Muscle layer of duodenum (tissue), 2 donors: ENCODE data around the gene DISC1.
"Not testable (repeated sequence)": the region's sequence is repeated elsewhere in the genome, so short reads cannot be mapped to it uniquely, and the experiment has no call there.

Experiments
- H3K27ac ChIP-seq: one replicate; pipeline ENCODE4 v1.7.0; 2013; ENCODE audit warnings: mild to moderate bottlenecking, low read length
- H3K27me3 ChIP-seq: one replicate; pipeline ENCODE4 v1.7.0; 2013; ENCODE audit warnings: low read depth, mild to moderate bottlenecking, control low read depth, low read length
- H3K36me3 ChIP-seq, 2 donors: one replicate each; pipeline ENCODE4 v1.7.0; 2013; ENCODE audit warnings: low read length in 2 of 2, control low read depth in 1 of 2, mild to moderate bottlenecking in 1 of 2; ENCODE audit not compliant: insufficient read depth in 2 of 2, control insufficient read depth in 1 of 2
- H3K4me1 ChIP-seq, 2 donors: one replicate each; pipeline ENCODE4 v1.7.0; 2013; ENCODE audit warnings: low read length in 2 of 2, mild to moderate bottlenecking in 2 of 2, control low read depth in 1 of 2, moderate library complexity in 1 of 2; ENCODE audit not compliant: insufficient read depth in 2 of 2, control insufficient read depth in 1 of 2
- H3K4me3 ChIP-seq, 2 donors: one replicate each; pipeline ENCODE4 v1.7.0; 2013; ENCODE audit warnings: low read length in 2 of 2, low read depth in 1 of 2, mild to moderate bottlenecking in 1 of 2
- H3K9me3 ChIP-seq, 2 donors: one replicate each; pipeline ENCODE4 v1.7.0; 2013; ENCODE audit warnings: low read length in 2 of 2, control low read depth in 1 of 2, mild to moderate bottlenecking in 1 of 2; ENCODE audit not compliant: control insufficient read depth in 1 of 2
- donor health status: healthy.

DISC1 gene

DNA sequence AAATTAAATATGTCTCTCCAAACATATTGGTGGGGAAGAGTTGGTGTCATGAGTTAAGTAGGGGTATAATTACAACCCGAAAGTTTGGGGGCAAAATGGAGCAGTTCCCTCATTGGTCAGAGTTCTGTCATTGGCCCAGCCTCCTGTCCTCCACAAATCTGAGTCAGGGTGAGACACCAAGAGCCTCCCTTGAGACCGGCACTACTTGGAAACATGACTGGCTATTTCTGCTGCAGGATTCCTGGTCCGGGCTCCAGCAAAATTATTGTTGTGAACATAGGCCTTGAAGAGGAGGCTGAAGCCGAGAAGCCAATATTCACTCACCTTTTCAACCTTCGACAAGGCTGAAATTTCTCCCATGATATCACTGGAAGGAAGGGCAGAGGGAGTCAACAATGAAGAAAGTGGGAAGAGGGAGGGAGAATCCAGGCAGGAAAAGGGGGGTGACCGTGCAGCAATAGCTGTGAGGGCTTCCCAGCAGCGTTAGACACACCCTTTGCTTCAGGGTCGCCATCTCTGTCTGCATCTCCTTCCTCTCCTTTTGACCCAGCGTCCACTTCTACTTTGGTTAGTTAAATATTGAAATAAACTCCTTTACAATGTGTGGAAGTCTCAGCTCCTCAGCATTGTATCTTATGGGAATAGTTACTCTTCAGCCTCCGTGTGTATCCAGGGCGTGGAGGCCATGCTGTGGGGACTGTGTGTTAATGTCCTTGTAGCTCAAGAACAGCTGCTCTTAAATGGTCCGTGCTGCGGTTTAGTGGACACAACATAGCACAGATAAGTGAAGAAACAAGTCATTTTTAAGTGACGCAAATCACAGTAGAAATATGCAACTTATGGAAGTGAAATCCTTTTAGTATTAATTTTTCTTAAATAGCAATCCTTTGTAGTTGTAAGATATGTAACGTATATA is 307.4 kb downstream of the DISC1 start:
- H3K4me3 ChIP-seq, result no peak overlapping the region
- peaks cover 5 to 6% of the 10 kb centered on the region in 2 donors for H3K4me1 ChIP-seq
- H3K36me3 ChIP-seq, result no peaks in the 10 kb centered on the region
- H3K9me3 ChIP-seq, result peaks cover 0 to 5% of the 10 kb centered on the region in 2 donors
- H3K27me3 ChIP-seq, result no peaks in the 10 kb centered on the region
- no peak overlapping the region for H3K27ac ChIP-seq

DNA sequence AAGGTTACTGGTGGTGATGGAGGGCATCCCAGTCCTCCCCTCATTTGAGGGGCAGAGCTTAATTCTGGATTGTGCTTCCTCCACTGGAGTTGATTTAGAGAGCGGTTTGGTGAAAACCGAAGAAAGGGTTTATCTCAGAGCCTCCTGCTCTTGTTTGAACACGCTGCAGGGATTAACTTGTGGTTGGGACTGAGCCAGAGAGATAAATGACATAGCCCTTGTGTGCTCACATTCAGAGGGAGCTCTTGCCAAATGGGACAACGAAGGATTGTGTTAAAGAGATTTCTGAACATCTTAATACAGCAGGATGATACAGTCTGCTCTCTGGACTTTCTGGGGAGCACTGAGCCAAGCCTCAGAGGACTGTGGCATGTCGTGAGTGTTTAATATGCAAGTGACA is 308.2 kb downstream of the DISC1 start:
- H3K27ac ChIP-seq, result no peak overlapping the region
- H3K9me3 ChIP-seq, result peaks cover 0 to 5% of the 10 kb centered on the region in 2 donors
- H3K4me1 ChIP-seq, result peaks cover 1 to 5% of the 10 kb centered on the region in 2 donors
- H3K4me3 ChIP-seq, result no peak overlapping the region
- H3K36me3 ChIP-seq, result no peaks in the 10 kb centered on the region
- no peaks in the 10 kb centered on the region for H3K27me3 ChIP-seq

- peaks cover 0 to 5% of the 10 kb centered on the region in 2 donors for H3K4me1 ChIP-seq
- no peak overlapping the region for H3K4me3 ChIP-seq
- H3K27me3 ChIP-seq, result no peaks in the 10 kb centered on the region
- H3K36me3 ChIP-seq, result no peaks in the 10 kb centered on the region
- H3K9me3 ChIP-seq, result peaks cover 0 to 5% of the 10 kb centered on the region in 2 donors
- no peak overlapping the region for H3K27ac ChIP-seq
Observed at GRCh38 chr1:231935856-231936255, 309.3 kb downstream of the DISC1 start.

GRCh38 chr1:231936983-231937775 is 310.6 kb downstream of the DISC1 start:
- Histone ChIP-seq H3K27me3 (no peaks in the 10 kb centered on the region), H3K4me3 (no peak overlapping the region), H3K36me3 (no peaks in the 10 kb centered on the region), H3K27ac (no peak overlapping the region), H3K4me1 (peaks cover 0 to 5% of the 10 kb centered on the region in 2 donors), H3K9me3 (no peaks in the 10 kb centered on the region)

- Histone ChIP-seq H3K9me3 (no peaks in the 10 kb centered on the region), H3K4me3 (no peak overlapping the region), H3K27me3 (no peaks in the 10 kb centered on the region), H3K27ac (no peak overlapping the region), H3K36me3 (no peaks in the 10 kb centered on the region), H3K4me1 (peaks cover 0 to 5% of the 10 kb centered on the region in 2 donors)
Observed at GRCh38 chr1:231938211-231938610, 311.6 kb downstream of the DISC1 start.

- Histone ChIP-seq H3K27me3 (no peaks in the 10 kb centered on the region), H3K27ac (no peak overlapping the region), H3K9me3 (no peaks in the 10 kb centered on the region), H3K36me3 (no peaks in the 10 kb centered on the region), H3K4me3 (no peak overlapping the region), H3K4me1 (peaks cover 0 to 5% of the 10 kb centered on the region in 2 donors)
Observed at GRCh38 chr1:231938711-231939110, 312.1 kb downstream of the DISC1 start.

GRCh38 chr1:231939118-231939517 is 312.5 kb downstream of the DISC1 start:
- H3K9me3 ChIP-seq, result no peaks in the 10 kb centered on the region

DNA sequence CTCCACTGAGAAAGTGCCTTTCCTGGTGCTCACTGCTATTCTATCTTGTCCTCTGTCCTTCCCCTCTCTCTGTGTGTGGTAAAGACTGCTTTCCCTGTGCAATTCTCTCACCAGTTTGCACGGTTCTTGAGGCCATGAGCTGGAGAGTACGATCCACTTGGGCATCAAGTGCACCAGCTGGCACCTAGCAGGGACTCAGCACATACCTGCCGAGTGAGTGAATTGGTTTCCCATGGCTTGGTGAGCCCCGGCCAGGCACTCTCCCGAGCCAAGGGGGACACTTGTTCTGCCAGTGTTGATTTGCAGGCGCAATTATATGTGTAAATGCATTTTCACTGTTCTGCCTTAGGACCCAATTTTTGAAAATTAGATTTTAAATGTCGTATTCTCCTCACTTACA is 313.5 kb downstream of the DISC1 start:
- Histone ChIP-seq H3K9me3 (no peaks in the 10 kb centered on the region), H3K4me3 (no peak overlapping the region), H3K27me3 (no peaks in the 10 kb centered on the region), H3K36me3 (no peaks in the 10 kb centered on the region), H3K27ac (no peak overlapping the region), H3K4me1 (no peaks in the 10 kb centered on the region)

More at GRCh38 chr1:231939118-231939517, 312.5 kb downstream of the DISC1 start:
- Histone ChIP-seq H3K36me3 (no peaks in the 10 kb centered on the region), H3K27me3 (no peaks in the 10 kb centered on the region), H3K4me1 (peaks cover 0 to 5% of the 10 kb centered on the region in 2 donors), H3K27ac (no peak overlapping the region), H3K4me3 (no peak overlapping the region)

GRCh38 chr1:231940701-231941100 is 314.1 kb downstream of the DISC1 start:
- H3K4me1 ChIP-seq, result no peaks in the 10 kb centered on the region
- H3K27ac ChIP-seq, result no peak overlapping the region
- no peaks in the 10 kb centered on the region for H3K27me3 ChIP-seq
- H3K4me3 ChIP-seq, result no peak overlapping the region
- H3K36me3 ChIP-seq, result no peaks in the 10 kb centered on the region
- H3K9me3 ChIP-seq, result no peaks in the 10 kb centered on the region

DNA sequence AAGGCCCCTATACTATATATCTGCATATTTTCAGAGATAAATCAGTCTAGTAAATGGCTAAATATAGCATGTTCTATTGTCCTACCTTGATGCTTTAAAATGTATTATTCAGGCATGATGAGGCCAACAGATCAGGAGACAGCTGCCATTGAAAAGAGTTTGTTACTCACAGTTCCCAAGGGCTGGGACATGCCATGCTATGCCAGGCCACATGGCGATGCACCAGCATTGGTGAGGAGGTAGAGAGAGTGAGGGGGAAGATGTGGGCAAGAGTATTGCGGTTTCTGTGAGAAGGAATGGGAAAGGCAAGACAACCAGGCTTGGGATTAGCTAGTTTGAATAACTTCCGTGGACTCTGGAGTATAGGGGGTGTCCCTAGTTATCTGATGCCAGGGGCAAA is 316.5 kb downstream of the DISC1 start:
- no peak overlapping the region for H3K27ac ChIP-seq
- no peaks in the 10 kb centered on the region for H3K27me3 ChIP-seq
- H3K36me3 ChIP-seq, result no peaks in the 10 kb centered on the region
- H3K4me1 ChIP-seq, result no peaks in the 10 kb centered on the region
- H3K9me3 ChIP-seq, result no peaks in the 10 kb centered on the region
- no peak overlapping the region for H3K4me3 ChIP-seq

- H3K27me3 ChIP-seq, H3K27ac ChIP-seq, H3K9me3 ChIP-seq, H3K4me3 ChIP-seq, H3K36me3 ChIP-seq, H3K4me1 ChIP-seq: not testable (repeated sequence)
Observed at GRCh38 chr1:231948102-231948501, 321.5 kb downstream of the DISC1 start.
